NCI-H510A treated with DMSO at 0.1 percent for 48 hours (cell line): ENCODE measurements around the gene KRT79.

ENCODE experiments used
- DNase-seq: peaks from one replicate; lab custom pipeline; 2025; lab: John Stamatoyannopoulos, UW

Gene KRT79

DNA sequence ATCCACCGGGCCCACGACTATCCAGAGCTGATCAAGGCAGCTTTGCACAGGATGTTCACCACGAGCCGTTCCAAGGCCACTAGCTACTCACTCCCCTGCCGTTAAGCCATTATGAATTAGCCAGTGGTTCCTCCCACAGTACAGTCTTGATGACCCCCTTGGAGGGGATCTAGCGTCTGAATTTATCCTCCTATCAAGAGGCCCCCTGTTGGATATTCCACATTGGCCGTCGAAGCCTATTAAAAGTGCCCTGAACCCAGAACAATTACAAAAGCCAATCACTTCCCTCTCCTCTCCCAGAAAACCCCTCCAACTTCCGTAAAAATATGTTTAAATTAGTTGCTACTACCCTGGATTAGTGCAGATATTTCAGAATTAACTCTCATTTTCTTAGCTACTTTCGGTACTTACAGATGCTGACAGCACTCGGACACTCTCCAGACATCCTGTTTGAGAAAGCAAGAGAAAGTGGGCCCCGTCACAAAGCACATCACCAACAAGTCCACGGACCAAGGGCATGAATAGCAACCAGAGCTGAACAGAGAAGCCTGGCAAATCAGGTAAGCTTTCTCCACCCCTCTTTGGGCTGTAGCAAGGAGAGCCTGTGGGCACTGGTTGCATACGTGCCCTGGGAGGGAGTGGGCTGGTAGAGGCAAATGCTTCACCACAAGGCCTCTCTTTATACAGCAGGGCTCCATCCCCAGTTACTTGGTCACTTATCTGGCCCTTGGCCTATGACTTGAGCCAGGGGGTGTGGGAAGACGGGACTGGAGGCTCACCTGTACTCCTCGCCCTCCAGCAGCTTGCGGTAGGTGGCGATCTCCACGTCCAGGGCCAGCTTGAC is 43.5 kb downstream of the KRT79 start:
- DNase-seq, result no peak

DNA sequence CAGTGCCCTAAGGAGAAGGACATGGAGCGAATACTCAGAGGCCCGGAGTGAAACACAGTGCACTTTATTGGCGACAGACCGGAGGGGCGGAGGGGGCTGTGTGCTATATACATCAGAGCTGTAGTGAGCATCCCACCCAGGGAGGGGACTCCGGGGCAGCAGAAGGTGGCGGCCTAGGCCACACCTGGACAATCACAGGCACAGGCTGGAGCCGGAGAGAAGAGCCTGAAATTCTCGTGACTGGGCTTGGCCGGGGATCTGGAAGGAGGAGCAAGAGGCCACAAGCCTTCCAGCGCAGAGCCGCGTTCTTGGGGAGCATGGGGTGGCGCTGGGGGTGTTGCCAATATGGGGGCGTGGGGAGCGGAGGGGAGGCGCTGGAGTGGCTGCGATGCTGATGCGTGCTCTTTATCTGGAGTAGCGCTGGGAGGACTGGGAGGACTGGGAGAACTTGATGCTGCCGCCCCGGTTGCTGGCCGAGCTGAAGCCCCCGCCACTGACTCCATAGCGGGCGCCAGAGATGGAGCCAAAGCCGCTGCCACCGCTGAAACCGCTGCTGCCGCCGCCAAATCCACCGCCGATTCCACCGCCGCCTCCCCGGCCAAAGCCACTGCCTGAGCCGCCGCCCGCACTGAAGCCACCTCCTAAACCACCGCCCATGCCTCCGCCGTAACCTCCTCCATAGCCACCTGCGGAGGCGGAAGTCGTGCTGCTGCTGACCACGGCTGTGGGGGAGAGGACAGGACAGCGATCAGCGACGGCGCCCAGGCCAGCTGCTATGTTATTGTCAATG is 44.3 kb downstream of the KRT79 start:
- no peak for DNase-seq

DNA sequence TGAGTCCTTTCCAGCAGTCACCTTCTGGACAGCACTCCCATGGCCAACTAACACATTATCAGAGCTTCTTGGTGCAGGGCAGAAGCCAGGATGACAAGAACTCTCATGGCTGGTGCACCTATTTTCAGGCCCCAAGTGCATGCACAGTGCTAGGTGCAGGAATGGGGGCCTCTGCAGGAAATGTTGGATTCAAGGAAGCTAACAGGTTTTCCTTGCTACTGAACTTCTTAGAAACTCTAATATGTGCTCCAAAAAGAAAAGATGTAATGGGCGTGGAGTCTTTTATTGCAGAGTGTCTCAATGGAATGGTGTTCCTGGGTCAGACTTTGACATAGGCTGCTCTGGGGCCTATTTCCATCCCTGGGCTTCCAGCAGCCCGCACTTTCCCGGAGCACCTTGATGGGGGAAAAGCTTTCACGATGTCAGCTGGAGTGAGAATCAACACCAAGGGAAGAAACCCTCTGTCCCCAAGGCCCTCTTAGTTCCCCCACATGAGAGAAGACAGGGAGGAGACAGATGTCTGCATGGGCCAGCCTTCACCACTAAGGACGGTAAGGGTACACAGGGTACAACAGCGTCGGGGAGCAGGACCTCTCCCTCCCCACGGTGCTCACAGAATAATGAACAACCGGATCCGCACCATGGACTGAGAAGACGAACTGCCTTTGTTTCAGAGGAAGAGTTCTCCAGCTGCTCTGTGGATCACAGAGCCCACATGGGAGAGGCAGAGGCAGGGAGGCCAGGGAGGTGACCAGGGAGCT is 45.1 kb downstream of the KRT79 start:
- no peak for DNase-seq

- no peak for DNase-seq
Observed at GRCh38 chr12:52788192-52788875, 45.8 kb downstream of the KRT79 start.

- DNase-seq, result no peak
Observed at GRCh38 chr12:52787324-52788191, 46.6 kb downstream of the KRT79 start.

GRCh38 chr12:52784909-52785308 is 49.2 kb downstream of the KRT79 start:
- no peak for DNase-seq

GRCh38 chr12:52783563-52784316 is 50.4 kb downstream of the KRT79 start:
- DNase-seq, result no peak

- DNase-seq, result no peak
Observed at GRCh38 chr12:52782502-52782901, 51.6 kb downstream of the KRT79 start.

DNA sequence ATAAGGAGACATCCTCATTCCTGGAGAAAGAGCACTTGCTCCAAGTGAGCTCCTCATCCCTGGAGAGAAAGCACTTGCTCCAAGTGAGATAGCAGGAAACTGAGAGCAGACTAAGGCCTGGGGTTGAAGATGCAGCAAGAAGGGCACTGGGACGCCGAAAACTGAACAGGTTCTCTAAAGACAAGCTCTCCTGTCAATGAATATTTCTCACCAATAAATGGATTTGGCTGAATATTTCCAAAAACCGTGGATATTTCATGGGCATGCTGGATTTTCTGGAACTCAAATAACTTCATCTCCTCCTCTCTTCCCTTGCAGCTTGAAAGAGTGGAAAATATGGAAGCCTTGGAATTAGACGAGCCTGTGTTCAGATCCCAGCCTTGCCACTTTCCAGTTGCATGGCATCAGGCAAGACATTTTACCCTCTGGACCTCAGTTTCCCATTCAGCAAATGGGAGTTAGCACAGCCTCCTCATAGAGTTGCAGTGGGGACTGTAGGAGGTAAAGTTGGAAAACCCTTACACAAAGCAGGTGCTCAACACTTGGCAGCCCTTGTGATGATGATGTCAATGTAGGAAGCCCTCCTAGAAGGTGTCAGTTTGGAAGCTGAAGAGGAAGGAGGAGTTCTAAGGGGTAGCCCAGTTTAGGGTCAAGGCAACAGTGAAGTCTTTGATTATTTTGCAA is 52.6 kb downstream of the KRT79 start:
- no peak for DNase-seq

- DNase-seq, result no peak
Observed at GRCh38 chr12:52779914-52780313, 54.2 kb downstream of the KRT79 start.

DNA sequence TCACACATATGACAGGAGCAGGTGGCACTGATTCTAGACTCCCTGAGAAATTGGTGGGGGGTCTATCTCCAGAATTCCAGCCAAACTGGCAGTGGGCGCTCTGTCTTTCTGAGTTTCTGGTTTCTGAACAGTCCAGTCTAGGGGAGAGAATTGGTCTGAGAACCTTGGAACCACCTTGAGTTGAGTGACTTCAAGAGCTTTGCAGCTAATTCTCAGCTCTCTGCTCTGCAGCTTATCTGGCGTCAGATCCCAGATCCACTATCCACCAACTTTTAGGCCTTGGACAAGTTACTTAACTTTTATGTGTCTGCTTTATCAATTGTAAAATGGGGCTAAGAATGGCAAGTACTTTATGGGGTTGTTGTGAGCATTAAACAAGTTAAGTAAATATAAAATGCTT is 55.3 kb downstream of the KRT79 start:
- DNase-seq, result no peak

GRCh38 chr12:52777566-52777965 is 56.5 kb downstream of the KRT79 start:
- no peak for DNase-seq

- no peak for DNase-seq
Observed at GRCh38 chr12:52776913-52777395, 57.2 kb downstream of the KRT79 start, which contains the start of gene KRT76. Gene KRT76, minus strand, starts transcription at chr12:52777345. Its CDS starts 54 bp downstream, at chr12:52777291.

DNA sequence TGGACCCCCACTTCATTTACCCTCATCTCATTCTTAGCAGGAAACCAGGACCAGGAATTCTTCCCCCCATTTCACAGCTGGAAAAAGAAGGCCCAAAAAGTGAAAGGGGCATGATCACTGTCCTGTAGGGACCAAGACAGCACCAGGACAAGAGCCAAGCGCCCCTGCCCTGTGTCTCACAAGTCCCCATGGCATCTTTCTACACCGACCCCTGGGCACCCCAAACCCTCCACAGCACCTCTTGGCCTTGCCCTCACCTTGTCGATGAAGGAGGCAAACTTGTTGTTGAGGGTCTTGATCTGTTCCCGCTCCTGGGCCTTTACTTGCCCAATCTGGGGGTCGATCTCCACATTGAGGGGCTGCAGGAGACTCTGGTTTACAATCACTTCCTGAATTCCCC is 57.7 kb downstream of the KRT79 start:
- DNase-seq, result no peak

DNA sequence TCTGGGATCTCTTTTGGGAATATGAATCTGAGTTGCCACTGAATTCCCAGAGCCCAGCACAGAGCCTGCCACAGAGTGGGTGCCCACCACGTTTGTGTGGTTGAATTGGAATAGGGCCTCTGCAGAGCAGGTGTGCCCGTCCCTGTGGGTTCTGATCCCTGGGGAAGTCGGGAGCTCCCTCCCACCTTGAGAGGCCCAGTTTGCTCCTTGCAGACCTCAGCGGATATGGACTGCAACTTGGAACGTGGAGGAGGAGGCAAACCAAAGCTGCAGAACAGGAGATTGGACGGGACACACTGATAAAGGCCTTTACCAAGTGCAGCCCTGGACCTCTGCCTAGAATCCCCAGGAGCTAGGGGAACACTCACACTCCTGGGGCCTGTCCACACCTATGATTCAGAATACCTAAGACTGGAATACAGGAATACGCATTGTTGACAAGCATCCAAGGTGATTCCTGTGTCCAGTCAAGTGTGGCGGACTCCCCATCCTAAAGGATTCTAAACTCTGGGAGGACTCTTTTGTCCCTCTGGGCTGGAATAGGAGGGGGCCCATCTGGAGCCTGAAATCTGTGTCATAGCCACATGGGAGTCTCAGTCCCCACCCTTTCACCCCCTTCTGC is 59.4 kb downstream of the KRT79 start:
- no peak for DNase-seq

- DNase-seq, result no peak
Observed at GRCh38 chr12:52772772-52773171, 61.3 kb downstream of the KRT79 start.

DNA sequence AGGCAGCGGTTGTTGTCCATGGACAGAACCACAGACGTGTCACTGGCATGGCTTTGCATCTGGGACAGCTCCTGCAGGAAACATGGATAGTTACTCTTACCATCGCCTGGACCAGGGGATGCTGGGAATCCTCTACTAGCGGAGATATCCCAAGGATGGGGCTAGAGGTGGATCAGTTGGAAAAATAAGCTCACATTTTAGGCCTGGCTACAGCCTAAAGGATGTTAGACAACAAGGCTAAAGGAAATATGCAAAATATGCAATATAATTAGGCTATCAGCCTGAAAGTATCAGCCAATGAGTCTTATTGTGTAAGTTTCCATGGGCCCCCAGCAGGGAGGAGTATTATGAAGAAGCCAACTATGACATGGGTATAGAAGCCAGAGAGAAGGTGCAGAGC is 61.9 kb downstream of the KRT79 start:
- DNase-seq, result no peak

DNA sequence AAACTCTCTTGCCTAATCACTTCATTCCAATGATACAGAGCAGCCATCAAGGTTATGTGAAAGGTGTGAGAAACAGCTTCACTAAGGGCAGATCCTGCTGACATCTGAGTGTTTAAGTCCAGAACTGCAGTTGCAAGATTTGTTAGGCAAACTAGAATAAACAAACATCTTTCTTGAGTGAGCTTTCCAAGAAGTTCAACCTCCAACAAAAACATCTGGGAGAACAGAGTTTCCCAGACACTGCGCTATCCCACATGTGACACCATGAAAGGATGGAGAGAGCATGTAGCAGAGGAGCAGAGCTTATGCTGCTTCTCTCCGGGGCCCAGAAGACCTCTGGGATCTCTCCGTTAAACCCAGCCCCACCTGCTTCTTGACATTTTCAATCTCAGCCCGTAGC is 62.6 kb downstream of the KRT79 start:
- no peak for DNase-seq
